ENCODE measurements around the gene EYS.

The EYS gene

GRCh38 chr6:64064919-64065318 lies 1642.1 kb downstream of the EYS start:
- no peak for TF ChIP-seq CTCF (IDR thresholded peaks at IDR 0.05; ENCODE audit: control extremely low read depth, extremely low read depth, low read depth, missing control alignments)
- POLR2A ChIA-PET, result no interaction called here
- DNase-seq (ENCODE audit: extremely low spot score), result no peak
- CTCF ChIA-PET, result no interaction called here

GRCh38 chr6:64062960-64063683 lies 1643.9 kb downstream of the EYS start:
- no peak for DNase-seq (ENCODE audit: extremely low spot score)
- no peak for TF ChIP-seq CTCF (IDR thresholded peaks at IDR 0.05; ENCODE audit: control extremely low read depth, extremely low read depth, low read depth, missing control alignments)
- ChIA-PET CTCF (no interaction called here), POLR2A (no interaction called here)

- no peak for DNase-seq (ENCODE audit: extremely low spot score)
- ChIA-PET POLR2A (no interaction called here), CTCF (interaction anchor here (0.8 kb wide), 1 partner anchor 15 kb away, joined by 3 read pairs; no protein-coding TSS in a partner anchor)
- no peak for TF ChIP-seq CTCF (IDR thresholded peaks at IDR 0.05; ENCODE audit: control extremely low read depth, extremely low read depth, low read depth, missing control alignments)
Observed at GRCh38 chr6:64054861-64055260, 1652.2 kb downstream of the EYS start.

- no peak for DNase-seq (ENCODE audit: extremely low spot score)
- no peak for TF ChIP-seq CTCF (IDR thresholded peaks at IDR 0.05; ENCODE audit: control extremely low read depth, extremely low read depth, low read depth, missing control alignments)
- CTCF ChIA-PET, result no interaction called here
- POLR2A ChIA-PET, result no interaction called here
Observed at GRCh38 chr6:64050590-64050989, 1656.4 kb downstream of the EYS start.

GRCh38 chr6:64049736-64050135 lies 1657.3 kb downstream of the EYS start:
- CTCF ChIA-PET, result no interaction called here
- POLR2A ChIA-PET, result no interaction called here
- DNase-seq (ENCODE audit: extremely low spot score), result no peak
- no peak for TF ChIP-seq CTCF (IDR thresholded peaks at IDR 0.05; ENCODE audit: control extremely low read depth, extremely low read depth, low read depth, missing control alignments)

GRCh38 chr6:64046746-64047208 lies 1660.2 kb downstream of the EYS start:
- ChIA-PET CTCF (no interaction called here), POLR2A (no interaction called here)
- DNase-seq (ENCODE audit: extremely low spot score), result no peak
- no peak for TF ChIP-seq CTCF (IDR thresholded peaks at IDR 0.05; ENCODE audit: control extremely low read depth, extremely low read depth, low read depth, missing control alignments)

All from GM10248 (cell line).